ENCODE results near the gene RPL18. TPM values are rescaled to one million over a fixed set of nuclear protein-coding genes. Genes with fewer than 3 reads are reported as not detected.

RPL18 gene
- total and polyA plus RNA-seq, 2 donors: 2,287 to 2,606 TPM

DNA sequence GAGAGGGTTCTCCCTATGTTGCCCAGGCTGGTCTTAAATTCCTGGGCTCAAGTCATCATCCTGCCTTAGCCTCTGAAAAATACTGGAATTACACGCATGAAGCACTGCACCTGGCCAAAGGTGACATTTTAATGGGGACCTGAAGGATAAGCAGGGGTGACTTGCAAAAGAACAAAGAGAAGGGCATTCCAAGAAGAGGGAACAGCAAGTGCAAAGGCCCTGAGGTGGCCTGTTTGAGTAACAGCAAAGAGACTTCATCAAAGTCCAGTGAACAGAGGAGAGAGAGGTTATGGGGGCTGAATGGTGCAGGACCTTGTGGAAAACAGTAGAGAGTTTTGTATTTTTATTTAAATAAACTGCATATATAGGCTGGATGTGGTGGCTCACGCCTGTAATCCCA is 22.9 kb upstream of the RPL18 start:
- no peak overlapping the region for H3K27ac ChIP-seq (ENCODE audit: low read depth in 1 of 2, low read length in 1 of 2)
- H3K9me3 ChIP-seq (ENCODE audit: control insufficient read depth in 2 of 2, insufficient read depth in 1 of 2, low read length in 1 of 2): no peaks in the 10 kb centered on the region
- H3K4me3 ChIP-seq (ENCODE audit: low read length in 2 of 2): no peak overlapping the region
- peaks cover 13 to 42% of the 10 kb centered on the region in 2 donors for H3K4me1 ChIP-seq (ENCODE audit: control insufficient read depth in 2 of 2, insufficient read depth in 2 of 2, low read length in 2 of 2)
- DNase-seq (ENCODE audit: low read depth in 6 of 9, low spot score in 9 of 9): no peak
- WGBS: 95% methylated on average over 2 of the region's 2 CpGs
- no peaks in the 10 kb centered on the region for H3K36me3 ChIP-seq (ENCODE audit: control insufficient read depth in 2 of 2, insufficient read depth in 2 of 2, low read length in 1 of 2)
- H3K27me3 ChIP-seq (ENCODE audit: control insufficient read depth in 2 of 2, insufficient read depth in 1 of 2, low read length in 1 of 2): peaks cover 0 to 25% of the 10 kb centered on the region in 2 donors

DNA sequence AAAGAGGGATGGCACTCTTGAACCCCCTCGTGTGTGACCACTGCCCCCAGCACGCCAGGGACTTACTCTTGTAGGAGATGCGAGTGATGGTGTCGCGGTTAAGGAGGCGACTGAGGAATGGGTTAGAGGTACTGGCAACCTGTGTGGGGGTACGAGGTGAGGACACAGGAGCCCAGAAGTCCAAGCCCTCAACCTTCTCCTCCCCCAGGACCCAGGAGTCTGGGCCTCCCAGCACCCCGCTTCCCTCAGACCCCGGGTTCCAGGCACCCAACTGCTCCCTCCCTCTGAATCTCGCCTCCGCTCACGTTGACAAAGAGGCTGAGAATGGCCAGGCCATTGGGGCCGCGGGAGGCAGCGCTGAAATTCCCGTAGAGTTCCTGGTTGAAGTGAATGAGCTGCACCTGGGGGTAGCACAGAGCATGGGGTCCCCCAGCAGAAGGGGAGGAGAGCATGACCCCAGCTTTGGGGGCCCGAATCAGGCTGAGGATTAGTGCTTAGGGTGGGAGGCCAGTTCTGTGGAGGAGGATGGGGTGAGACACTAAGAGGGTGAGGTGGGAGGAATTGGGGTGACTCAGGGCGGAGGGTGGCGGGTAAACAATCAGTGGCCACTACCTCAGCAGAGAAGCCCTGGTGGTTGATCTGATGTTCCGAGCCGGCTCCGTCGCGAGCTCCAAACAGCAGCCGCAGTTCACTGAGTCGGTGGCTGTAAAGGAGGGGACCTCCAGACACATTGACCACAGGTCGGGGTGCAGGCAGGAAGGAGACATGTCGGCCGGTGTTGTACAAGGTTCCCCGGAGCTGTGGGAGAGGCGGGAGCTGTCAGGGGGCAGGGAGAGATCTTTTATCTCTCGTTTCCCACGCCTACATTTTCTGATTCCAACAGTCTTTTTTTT is 20.8 kb upstream of the RPL18 start:
- 90% methylated on average over 33 of the region's 33 CpGs for WGBS
- peaks cover 0 to 14% of the 10 kb centered on the region in 2 donors for H3K27me3 ChIP-seq (ENCODE audit: control insufficient read depth in 2 of 2, insufficient read depth in 1 of 2, low read length in 1 of 2)
- H3K27ac ChIP-seq (ENCODE audit: low read depth in 1 of 2, low read length in 1 of 2): no peak overlapping the region
- DNase-seq (ENCODE audit: low read depth in 6 of 9, low spot score in 9 of 9): no peak
- no peak overlapping the region for H3K4me3 ChIP-seq (ENCODE audit: low read length in 2 of 2)
- peaks cover 0 to 1% of the 10 kb centered on the region in 2 donors for H3K9me3 ChIP-seq (ENCODE audit: control insufficient read depth in 2 of 2, insufficient read depth in 1 of 2, low read length in 1 of 2)
- peaks cover 18 to 38% of the 10 kb centered on the region in 2 donors for H3K4me1 ChIP-seq (ENCODE audit: control insufficient read depth in 2 of 2, insufficient read depth in 2 of 2, low read length in 2 of 2)
- no peaks in the 10 kb centered on the region for H3K36me3 ChIP-seq (ENCODE audit: control insufficient read depth in 2 of 2, insufficient read depth in 2 of 2, low read length in 1 of 2)

DNA sequence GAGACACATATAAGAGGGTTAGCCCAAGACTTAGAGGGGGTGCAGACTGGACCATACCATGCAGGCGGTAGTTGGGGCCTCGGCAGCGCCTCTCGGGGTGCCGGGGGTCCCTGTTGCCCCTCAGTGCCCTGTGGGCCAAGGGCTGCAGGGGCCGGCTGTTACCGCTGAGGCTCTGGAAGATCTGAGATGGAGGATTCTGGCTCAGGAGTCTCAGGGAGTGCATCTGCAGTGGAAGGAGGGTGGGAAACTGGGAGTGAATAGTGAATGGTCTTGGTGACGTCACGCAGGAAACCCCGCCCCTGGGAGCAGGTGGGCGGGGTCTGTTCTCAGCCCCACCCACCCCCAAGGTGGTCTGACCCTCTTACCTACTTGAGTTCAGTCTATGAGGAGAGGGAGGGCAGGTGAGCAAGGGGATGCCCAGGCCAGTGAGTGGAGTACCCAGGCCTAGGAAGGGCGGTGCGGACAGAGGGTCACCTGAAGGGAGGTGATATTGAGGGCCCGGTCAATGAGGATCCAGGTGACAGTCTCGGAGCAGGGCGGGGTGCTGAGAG is 19.9 kb upstream of the RPL18 start:
- DNase-seq (ENCODE audit: low read depth in 6 of 9, low spot score in 9 of 9): no peak
- no peaks in the 10 kb centered on the region for H3K36me3 ChIP-seq (ENCODE audit: control insufficient read depth in 2 of 2, insufficient read depth in 2 of 2, low read length in 1 of 2)
- H3K9me3 ChIP-seq (ENCODE audit: control insufficient read depth in 2 of 2, insufficient read depth in 1 of 2, low read length in 1 of 2): peaks cover 0 to 4% of the 10 kb centered on the region in 2 donors
- peak overlapping the region in 1 of 2 donors; percentile 58 for H3K4me3 ChIP-seq (ENCODE audit: low read length in 2 of 2)
- peak overlapping the region; percentile 91 to 98 for H3K27ac ChIP-seq (ENCODE audit: low read depth in 1 of 2, low read length in 1 of 2)
- peaks cover 17 to 38% of the 10 kb centered on the region in 2 donors for H3K4me1 ChIP-seq (ENCODE audit: control insufficient read depth in 2 of 2, insufficient read depth in 2 of 2, low read length in 2 of 2)
- H3K27me3 ChIP-seq (ENCODE audit: control insufficient read depth in 2 of 2, insufficient read depth in 1 of 2, low read length in 1 of 2): peaks cover 0 to 14% of the 10 kb centered on the region in 2 donors
- WGBS: 90% methylated on average over 16 of the region's 16 CpGs

DNA sequence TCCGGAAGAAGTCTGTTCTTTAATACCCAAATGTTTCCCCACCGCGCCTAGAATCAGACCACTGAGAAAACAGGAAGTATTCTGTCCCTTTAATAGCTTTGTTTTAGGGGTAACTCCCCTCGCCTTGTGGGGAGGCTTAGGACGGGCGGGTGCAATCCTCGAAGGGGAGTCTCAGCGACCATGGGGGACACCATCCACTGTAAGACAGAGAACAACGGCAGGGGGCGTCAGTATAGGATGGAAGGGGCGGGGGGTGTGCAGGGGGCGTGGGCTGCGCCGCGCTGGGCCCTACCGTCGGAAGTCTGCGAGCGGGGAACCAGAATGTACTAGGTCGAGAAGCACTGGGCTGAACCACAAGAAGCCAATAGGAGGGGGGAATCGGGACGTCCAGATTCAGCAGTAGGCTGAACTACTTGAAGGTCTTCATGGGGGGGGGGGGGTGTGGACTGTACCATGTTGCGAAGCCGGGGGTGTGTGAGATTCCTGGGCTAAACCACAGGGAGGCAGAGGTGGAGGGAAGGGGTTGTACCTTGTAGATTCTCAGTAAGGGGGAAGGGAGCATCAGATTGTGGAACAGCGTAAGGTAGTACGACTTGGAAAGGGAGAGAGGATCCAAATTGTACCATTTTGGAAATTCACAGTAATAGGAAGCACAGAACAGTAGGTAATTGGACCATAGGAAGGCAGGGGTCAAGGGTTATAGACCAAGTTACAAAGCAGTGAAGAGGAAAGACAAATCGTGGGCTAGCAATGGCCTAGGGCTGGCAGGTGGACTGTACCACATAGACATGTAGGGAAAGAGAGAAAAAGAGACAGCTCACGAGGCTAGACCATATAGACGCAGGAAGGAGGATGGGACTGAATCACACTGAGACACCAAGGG is 19.2 kb upstream of the RPL18 start:
- peak in 8 of 9 donors; percentile 75 to 96 (median 88) for DNase-seq (ENCODE audit: low read depth in 6 of 9, low spot score in 9 of 9)
- 6% methylated on average over 29 of the region's 29 CpGs for WGBS
- H3K4me1 ChIP-seq (ENCODE audit: control insufficient read depth in 2 of 2, insufficient read depth in 2 of 2, low read length in 2 of 2): peaks cover 23 to 45% of the 10 kb centered on the region in 2 donors
- H3K9me3 ChIP-seq (ENCODE audit: control insufficient read depth in 2 of 2, insufficient read depth in 1 of 2, low read length in 1 of 2): peaks cover 0 to 4% of the 10 kb centered on the region in 2 donors
- peaks cover under 1 to 3% of the 10 kb centered on the region in 2 donors for H3K36me3 ChIP-seq (ENCODE audit: control insufficient read depth in 2 of 2, insufficient read depth in 2 of 2, low read length in 1 of 2)
- H3K27ac ChIP-seq (ENCODE audit: low read depth in 1 of 2, low read length in 1 of 2): peak overlapping the region; percentile 91 to 98
- H3K27me3 ChIP-seq (ENCODE audit: control insufficient read depth in 2 of 2, insufficient read depth in 1 of 2, low read length in 1 of 2): peaks cover 0 to 14% of the 10 kb centered on the region in 2 donors
- peak overlapping the region; percentile 54 to 58 for H3K4me3 ChIP-seq (ENCODE audit: low read length in 2 of 2)

DNA sequence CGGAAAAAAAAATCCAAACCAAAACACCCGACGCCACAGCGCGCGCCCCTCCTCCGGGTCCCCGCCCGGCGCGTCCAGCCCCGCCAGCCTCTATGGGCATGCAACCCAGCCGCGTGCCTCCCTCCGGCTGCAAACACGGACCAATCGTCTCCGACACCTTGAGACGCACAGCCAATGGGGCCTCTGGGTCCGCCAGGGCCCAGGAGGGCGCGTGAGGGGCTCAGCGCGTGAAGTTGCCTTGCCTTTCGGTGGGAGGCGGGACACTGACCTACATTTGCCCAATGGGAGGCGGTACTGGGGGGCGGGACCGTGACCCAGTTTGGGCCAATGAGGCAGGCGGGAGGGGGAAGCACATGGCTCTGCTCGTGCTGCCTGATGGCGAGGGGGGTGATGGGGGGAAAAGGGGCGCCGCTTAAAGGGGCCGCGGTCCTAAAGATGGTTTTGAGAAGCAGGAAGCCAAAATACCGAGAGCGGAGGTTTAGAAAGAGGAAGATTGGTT is 18.5 kb upstream of the RPL18 start:
- H3K27me3 ChIP-seq (ENCODE audit: control insufficient read depth in 2 of 2, insufficient read depth in 1 of 2, low read length in 1 of 2): peaks cover 0 to 14% of the 10 kb centered on the region in 2 donors
- H3K36me3 ChIP-seq (ENCODE audit: control insufficient read depth in 2 of 2, insufficient read depth in 2 of 2, low read length in 1 of 2): peaks cover 3 to 9% of the 10 kb centered on the region in 2 donors
- H3K9me3 ChIP-seq (ENCODE audit: control insufficient read depth in 2 of 2, insufficient read depth in 1 of 2, low read length in 1 of 2): peaks cover 0 to 4% of the 10 kb centered on the region in 2 donors
- WGBS: under 1% methylated on average over 38 of the region's 38 CpGs
- H3K4me3 ChIP-seq (ENCODE audit: low read length in 2 of 2): peak overlapping the region; percentile 71 to 77
- H3K27ac ChIP-seq (ENCODE audit: low read depth in 1 of 2, low read length in 1 of 2): peak overlapping the region; percentile 91 to 98
- peak; percentile 94 to 100 (median 99) for DNase-seq (ENCODE audit: low read depth in 6 of 9, low spot score in 9 of 9)
- H3K4me1 ChIP-seq (ENCODE audit: control insufficient read depth in 2 of 2, insufficient read depth in 2 of 2, low read length in 2 of 2): peaks cover 23 to 52% of the 10 kb centered on the region in 2 donors

- H3K9me3 ChIP-seq (ENCODE audit: control insufficient read depth in 2 of 2, insufficient read depth in 1 of 2, low read length in 1 of 2): peaks cover 0 to 4% of the 10 kb centered on the region in 2 donors
- H3K27ac ChIP-seq (ENCODE audit: low read depth in 1 of 2, low read length in 1 of 2): peak within 1 kb of the TSS; percentile 91 to 98
- H3K27me3 ChIP-seq (ENCODE audit: control insufficient read depth in 2 of 2, insufficient read depth in 1 of 2, low read length in 1 of 2): peaks cover 0 to 14% of the 10 kb centered on the region in 2 donors
- peaks cover 23 to 53% of the 10 kb centered on the region in 2 donors for H3K4me1 ChIP-seq (ENCODE audit: control insufficient read depth in 2 of 2, insufficient read depth in 2 of 2, low read length in 2 of 2)
- H3K4me3 ChIP-seq (ENCODE audit: low read length in 2 of 2): peak within 1 kb of the TSS; percentile 71 to 77
- H3K36me3 ChIP-seq (ENCODE audit: control insufficient read depth in 2 of 2, insufficient read depth in 2 of 2, low read length in 1 of 2): peaks cover 3 to 11% of the 10 kb centered on the region in 2 donors
- WGBS: under 1% methylated on average over 40 of the region's 40 CpGs
- no peak for DNase-seq (ENCODE audit: low read depth in 6 of 9, low spot score in 9 of 9)
Measured at GRCh38 chr19:48636859-48637448, 18.0 kb upstream of the RPL18 start, which contains the start of gene DBP. DBP (minus strand) TSS chr19:48637379; CDS start chr19:48636994, 385 bp downstream.

DNA sequence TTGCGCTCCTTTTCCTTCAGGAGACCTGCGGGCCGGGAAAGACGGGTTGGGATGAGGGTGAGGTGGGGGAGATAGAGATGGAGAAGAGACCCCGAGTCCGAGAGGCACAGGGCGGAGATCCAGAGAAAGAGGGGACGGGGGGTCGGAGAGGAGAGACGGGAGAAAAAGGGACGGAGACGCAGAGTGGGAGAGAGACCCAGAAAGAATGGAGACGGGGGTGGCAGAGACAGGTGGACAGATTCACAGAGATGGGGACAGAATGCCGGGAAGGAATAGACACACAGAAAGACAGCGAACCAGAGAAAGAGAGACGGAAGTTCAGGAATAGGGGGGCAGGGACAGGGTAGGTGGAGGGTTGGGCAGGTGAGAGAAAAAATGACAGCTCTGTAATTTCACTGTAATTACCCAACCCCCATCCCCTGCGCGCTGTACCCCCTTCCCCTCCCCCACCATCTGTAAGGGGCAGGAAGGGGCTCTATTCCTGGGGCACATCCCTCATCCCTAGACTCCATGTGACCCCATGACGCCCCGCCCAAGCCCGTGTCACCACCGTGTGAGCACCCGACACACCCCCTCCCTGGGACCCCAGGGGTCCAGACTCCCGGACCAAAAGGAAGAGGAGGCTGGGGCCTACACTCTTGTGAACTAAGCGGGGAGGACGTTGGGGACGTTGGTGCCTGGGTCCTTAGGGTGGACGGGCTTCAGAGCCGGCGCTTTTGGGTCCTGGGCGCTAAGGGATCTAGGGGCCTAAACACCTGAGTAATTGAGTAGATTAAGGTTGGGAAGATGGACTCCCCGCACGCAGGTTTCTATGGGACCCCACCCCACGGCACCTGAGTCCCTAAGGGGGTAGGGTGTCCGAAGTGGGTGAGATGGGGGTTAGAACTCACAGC is 17.2 kb upstream of the RPL18 start:
- Histone ChIP-seq H3K27me3 (ENCODE audit: control insufficient read depth in 2 of 2, insufficient read depth in 1 of 2, low read length in 1 of 2) (peaks cover 0 to 14% of the 10 kb centered on the region in 2 donors), H3K9me3 (ENCODE audit: control insufficient read depth in 2 of 2, insufficient read depth in 1 of 2, low read length in 1 of 2) (peaks cover 0 to 4% of the 10 kb centered on the region in 2 donors), H3K4me3 (ENCODE audit: low read length in 2 of 2) (peak overlapping the region; percentile 71 to 77), H3K36me3 (ENCODE audit: control insufficient read depth in 2 of 2, insufficient read depth in 2 of 2, low read length in 1 of 2) (peaks cover 7 to 14% of the 10 kb centered on the region in 2 donors), H3K4me1 (ENCODE audit: control insufficient read depth in 2 of 2, insufficient read depth in 2 of 2, low read length in 2 of 2) (peaks cover 23 to 55% of the 10 kb centered on the region in 2 donors), H3K27ac (ENCODE audit: low read depth in 1 of 2, low read length in 1 of 2) (peak overlapping the region; percentile 91 to 98)
- peak in 3 of 9 donors; percentile 33 to 64 (median 54) for DNase-seq (ENCODE audit: low read depth in 6 of 9, low spot score in 9 of 9)
- WGBS: under 1% methylated on average over 35 of the region's 35 CpGs
